Esophagus squamous epithelium (tissue), 5 donors: Measurements from ENCODE around the gene GPC4. TPM values are rescaled to one million over a fixed set of nuclear protein-coding genes. Genes with fewer than 3 reads are reported as not detected.

Source experiments
- DNase-seq: peaks from one replicate; lab custom pipeline; 2025; lab: John Stamatoyannopoulos, UW
- H3K27ac ChIP-seq, 4 donors: fragments of 200-600 bp; sonication (generic); one replicate each; pipeline ENCODE4 v1.5.1; 2016 to 2019; ENCODE audit warnings: mild to moderate bottlenecking in 1 of 4
- H3K27me3 ChIP-seq, 4 donors: fragments of 200-600 bp; sonication (generic); 1 replicate in 3 of 4; 2 replicates in 1 of 4; pipeline versions ENCODE4 v1.5.1 to v1.6.0; 2017 to 2021; ENCODE audit warnings: antibody characterized with exemption in 1 of 4
- H3K36me3 ChIP-seq, 3 donors: fragments of 200-600 bp; sonication (generic); one replicate each; pipeline ENCODE4 v1.5.1; 2016 to 2019
- H3K4me1 ChIP-seq, 3 donors: fragments of 200-600 bp; sonication (generic); one replicate each; pipeline ENCODE4 v1.5.1; 2017 to 2019
- H3K4me3 ChIP-seq, 4 donors: fragments of 200-600 bp; sonication (generic); 1 replicate in 3 of 4; 2 replicates in 1 of 4; pipeline ENCODE4 v1.5.1; 2016 to 2019; ENCODE audit warnings: mild to moderate bottlenecking in 2 of 4, moderate library complexity in 1 of 4
- H3K9me3 ChIP-seq, 3 donors: fragments of 200-600 bp; sonication (generic); one replicate each; pipeline ENCODE4 v1.5.1; 2016 to 2019
- CTCF ChIP-seq, 6 experiments: fragments of 450-650 bp in 4 of 6; fragments of 200-600 bp in 2 of 6; sonication (generic) in 2 of 6; IDR thresholded peaks; one replicate each; pipeline ENCODE4 v1.5.1; 2016 to 2019; ENCODE audit warnings: antibody characterized with exemption in 6 of 6, mild to moderate bottlenecking in 4 of 6, moderate library complexity in 4 of 6
- POLR2A ChIP-seq, 4 donors: fragments of 450-650 bp; IDR thresholded peaks; one replicate each; pipeline ENCODE4 v1.6.1; 2017; ENCODE audit warnings: antibody characterized with exemption in 4 of 4, mild to moderate bottlenecking in 4 of 4, moderate library complexity in 3 of 4
- WGBS, 2 donors: methylation state at CpG; one replicate each; pipeline ENCODE4 v1.1.5; 2018; 5-methylcytosine and 5-hydroxymethylcytosine counted together
- intact Hi-C: fragments of 100-400 bp; cut with DNase I; formaldehyde crosslinking; loops from one replicate; pipeline ENCODE4 v1.15.0; 2022
- total RNA-seq, 4 donors: library from RNA; depleted of rRNA; stranded (reverse); fragments of >200 nt; gene quantifications; one replicate each; pipeline ENCODE4 v1.1.0, GENCODE V29; 2016
- donor health status: DM: yes; HTN: yes; CAD: no.

Gene GPC4
- total RNA-seq, 4 donors from 2014 or later = 1.3 to 8.2 (median 3.1) TPM

- Histone ChIP-seq H3K27ac (no peak overlapping the region), H3K9me3 (no peaks in the 10 kb centered on the region), H3K36me3 (no peaks in the 10 kb centered on the region), H3K4me3 (peak overlapping the region in 3 of 4 donors; percentile 24 to 48 (median 36)), H3K4me1 (peaks cover 0 to 6% (median 0%) of the 10 kb centered on the region in 3 donors), H3K27me3 (no peaks in the 10 kb centered on the region)
- 16 to 19% methylated on average over 13 to 15 of the region's 16 CpGs for WGBS, 2 donors
- TF ChIP-seq CTCF (IDR thresholded peaks at IDR 0.05) = no peak
- no peak for TF ChIP-seq POLR2A (IDR thresholded peaks at IDR 0.05)
- intact Hi-C loops = no loop called here
- DNase-seq = no peak
Observed at GRCh38 chrX:133444952-133445831, 29.9 kb upstream of the GPC4 start.

DNA sequence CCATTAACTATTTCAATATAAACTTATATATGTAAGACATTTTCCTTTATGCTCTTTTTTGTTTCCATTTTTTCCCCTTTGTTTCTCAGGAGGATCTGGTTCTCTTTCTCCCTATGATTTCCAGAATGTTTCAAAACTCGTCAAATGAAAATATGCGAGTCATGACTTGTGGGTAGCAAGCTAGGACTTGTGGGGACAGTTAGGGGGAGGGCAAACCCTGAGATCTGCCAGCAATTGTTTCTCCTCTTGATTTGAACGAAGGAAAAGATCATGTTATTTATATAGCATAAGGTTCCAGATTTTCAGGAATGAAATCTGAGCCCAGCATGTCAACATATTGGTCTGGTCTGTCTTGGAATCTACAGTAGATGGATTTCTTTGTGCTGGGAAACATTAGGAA lies 28.9 kb upstream of the GPC4 start:
- Histone ChIP-seq H3K9me3 (no peaks in the 10 kb centered on the region), H3K27me3 (no peaks in the 10 kb centered on the region), H3K36me3 (no peaks in the 10 kb centered on the region), H3K27ac (no peak overlapping the region), H3K4me3 (no peak overlapping the region), H3K4me1 (peaks cover 0 to 6% (median 0%) of the 10 kb centered on the region in 3 donors)
- intact Hi-C loops = no loop called here
- TF ChIP-seq CTCF (IDR thresholded peaks at IDR 0.05) (no peak), POLR2A (IDR thresholded peaks at IDR 0.05) (no peak)
- 34 to 37% methylated on average over 3 of the region's 3 CpGs for WGBS, 2 donors
- DNase-seq = no peak

GRCh38 chrX:133440797-133441163 lies 25.5 kb upstream of the GPC4 start:
- Histone ChIP-seq H3K27ac (no peak overlapping the region), H3K4me3 (no peak overlapping the region), H3K27me3 (no peaks in the 10 kb centered on the region), H3K4me1 (peaks cover 0 to 4% (median 0%) of the 10 kb centered on the region in 3 donors), H3K9me3 (no peaks in the 10 kb centered on the region), H3K36me3 (no peaks in the 10 kb centered on the region)
- DNase-seq = no peak
- TF ChIP-seq CTCF (IDR thresholded peaks at IDR 0.05) (no peak), POLR2A (IDR thresholded peaks at IDR 0.05) (no peak)
- intact Hi-C loops = no loop called here
- WGBS, 2 donors = 48 to 92% methylated on average over 4 to 7 of the region's 7 CpGs

DNA sequence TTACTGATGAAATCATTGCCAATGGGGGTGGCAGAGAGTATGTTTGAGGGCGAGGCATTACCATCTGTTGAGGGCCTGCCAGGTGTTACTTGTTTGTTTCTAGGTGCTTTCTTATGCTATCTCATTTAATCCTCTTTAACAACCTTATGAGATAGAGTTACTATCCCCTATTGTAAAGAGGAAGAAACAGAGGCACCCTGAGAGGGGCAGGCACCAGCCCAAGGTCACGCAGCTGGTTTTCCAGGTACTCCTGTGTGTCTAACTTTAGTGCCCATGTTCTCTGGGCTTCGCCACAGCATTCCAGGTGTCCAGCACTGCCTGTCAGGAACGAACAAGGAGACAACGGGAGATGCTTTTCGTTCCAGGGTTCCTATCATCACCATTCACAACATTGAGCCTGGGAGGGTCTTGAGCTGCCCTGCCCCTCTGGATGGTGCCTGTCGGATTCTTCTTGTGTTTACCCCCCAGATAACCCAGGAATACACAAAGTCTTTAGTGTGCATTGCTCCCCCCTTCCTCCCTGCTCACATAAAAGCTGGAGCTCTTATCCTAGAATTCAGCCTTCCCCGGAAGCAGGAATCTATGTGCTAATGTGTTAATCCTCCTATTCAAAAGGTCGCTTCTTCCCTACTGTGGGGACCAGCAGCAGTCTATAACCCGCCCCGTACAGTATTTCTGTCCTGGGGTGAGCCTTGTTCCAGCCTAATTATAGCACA lies 24.9 kb upstream of the GPC4 start:
- Histone ChIP-seq H3K4me3 (no peak overlapping the region), H3K36me3 (no peaks in the 10 kb centered on the region), H3K4me1 (no peaks in the 10 kb centered on the region), H3K27ac (no peak overlapping the region), H3K27me3 (no peaks in the 10 kb centered on the region), H3K9me3 (no peaks in the 10 kb centered on the region)
- intact Hi-C loops = no loop called here
- WGBS, 2 donors = 69 to 73% methylated on average over 5 to 11 of the region's 11 CpGs
- no peak for DNase-seq
- TF ChIP-seq POLR2A (IDR thresholded peaks at IDR 0.05) = no peak
- TF ChIP-seq CTCF (IDR thresholded peaks at IDR 0.05) = no peak

GRCh38 chrX:133437766-133438165 lies 22.5 kb upstream of the GPC4 start:
- 39 to 51% methylated on average over 2 of the region's 2 CpGs for WGBS, 2 donors
- TF ChIP-seq POLR2A (IDR thresholded peaks at IDR 0.05) = no peak
- no peak for TF ChIP-seq CTCF (IDR thresholded peaks at IDR 0.05)
- DNase-seq = no peak
- Histone ChIP-seq H3K36me3 (no peaks in the 10 kb centered on the region), H3K27ac (no peak overlapping the region), H3K4me1 (no peaks in the 10 kb centered on the region), H3K27me3 (no peaks in the 10 kb centered on the region), H3K9me3 (no peaks in the 10 kb centered on the region), H3K4me3 (no peak overlapping the region)
- intact Hi-C loops = no loop called here
